Activated T-helper 1 cell treated with anti-CD3 and anti-CD28 coated beads, Interleukin-12 subunit alpha, Interleukin-12 subunit beta, Interleukin-2, Interleukin-4 antibody, amounts not matched to agents 30 ng/mL and 10 ng/mL and 1 ng/mL, durations not matched to agents 14 hours and 24 hours and 36 hours (primary cell): ENCODE results near the gene LRCH4. TPM values are rescaled to one million over a fixed set of nuclear protein-coding genes. Genes with fewer than 3 reads are reported as not detected.
A peak's percentile ranks its signal among the peaks of the same experiment; 100 is the strongest.
"Not testable (repeated sequence)": the region's sequence is repeated elsewhere in the genome, so short reads cannot be mapped to it uniquely, and the experiment has no call there.

Experiments used
- DNase-seq: peaks from one replicate; pipeline ENCODE4 v3.0.0; 2021; ENCODE audit warnings: low spot score
- H3K27ac Mint-ChIP-seq: one replicate; pipeline ENCODE4 v1.8.0; 2021; ENCODE audit warnings: mild to moderate bottlenecking, mixed read lengths
- H3K27me3 Mint-ChIP-seq: one replicate; pipeline ENCODE4 v1.8.0; 2022; ENCODE audit warnings: mild to moderate bottlenecking, moderate library complexity, mixed read lengths; ENCODE audit not compliant: insufficient read depth
- H3K36me3 Mint-ChIP-seq: one replicate; pipeline ENCODE4 v1.8.0; 2021; ENCODE audit warnings: low read depth, mixed read lengths
- H3K4me1 Mint-ChIP-seq: one replicate; pipeline ENCODE4 v1.8.0; 2021; ENCODE audit warnings: low read depth, mixed read lengths
- H3K4me3 Mint-ChIP-seq: one replicate; pipeline ENCODE4 v1.8.0; 2021; ENCODE audit warnings: mild to moderate bottlenecking, moderate library complexity, mixed read lengths
- H3K9me3 Mint-ChIP-seq: one replicate; pipeline ENCODE4 v1.8.0; 2021; ENCODE audit warnings: mixed read lengths
- intact Hi-C: fragments of 100-400 bp; cut with micrococcal nuclease; formaldehyde crosslinking; loops from one replicate; pipeline ENCODE4 v1.15.1; 2024
- total RNA-seq: library from RNA; stranded (reverse); gene quantifications from 2 replicates; pipeline ENCODE4 v1.2.3, GENCODE V29; 2022

Gene LRCH4
- total RNA-seq, 1 donor from 2014 or later = 104 TPM

DNA sequence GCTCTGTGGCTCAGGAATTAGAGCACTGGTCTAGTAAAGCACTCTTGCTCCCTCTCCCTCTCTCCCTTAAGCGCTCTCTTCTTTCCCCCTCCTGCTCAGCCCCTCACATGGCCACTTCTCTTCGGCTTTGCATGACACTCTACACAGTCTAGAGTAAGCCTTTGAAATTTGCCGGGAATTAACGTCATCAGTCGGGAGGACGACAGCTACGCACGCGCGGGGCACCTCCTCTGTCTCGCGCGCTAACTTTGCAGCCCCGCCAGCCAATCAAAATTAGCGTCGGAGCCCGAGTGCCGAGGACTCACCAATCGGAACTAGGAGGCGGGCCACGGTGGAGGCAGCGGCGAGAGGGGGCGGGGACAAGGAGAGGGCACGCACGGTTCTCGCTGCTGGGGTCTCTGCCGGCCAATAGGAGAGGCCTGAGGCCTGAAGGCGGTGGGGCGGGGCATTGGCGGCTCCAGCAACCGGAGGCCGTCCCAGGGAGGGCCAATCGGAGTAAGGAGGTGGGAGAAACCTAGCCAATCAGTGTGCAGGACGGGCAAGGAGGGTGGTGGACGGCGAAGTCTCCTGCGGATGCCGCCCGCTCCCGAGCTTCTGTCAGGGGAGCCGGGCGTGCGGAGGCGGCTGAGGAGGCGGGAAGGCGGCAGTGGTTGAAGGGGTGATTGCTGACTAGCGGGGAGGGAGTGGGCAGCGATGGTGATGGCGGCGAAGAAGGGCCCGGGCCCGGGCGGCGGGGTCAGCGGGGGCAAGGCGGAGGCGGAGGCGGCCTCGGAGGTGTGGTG is 47.1 kb downstream of the LRCH4 start, which contains the start of gene AGFG2:
AGFG2 (plus strand) TSS at position 550 of the 782 bp plus-strand sequence; CDS start at position 694, 144 bp downstream.
- DNase-seq = peak; percentile 100
- H3K9me3 Mint-ChIP-seq = no peaks in the 10 kb centered on the region
- peaks cover 44% of the 10 kb centered on the region for H3K4me1 Mint-ChIP-seq
- intact Hi-C loops = loop anchor here (1.0 kb wide), 10 partner anchors 7 to 134 kb away; partner anchors contain the start of genes FBXO24, GNB2, LRCH4 and PPP1R35
- H3K27me3 Mint-ChIP-seq = no peaks in the 10 kb centered on the region
- H3K4me3 Mint-ChIP-seq = peak within 1 kb of the TSS; percentile 98
- peak within 1 kb of the TSS; percentile 85 for H3K27ac Mint-ChIP-seq
- peaks cover 28% of the 10 kb centered on the region for H3K36me3 Mint-ChIP-seq

GRCh38 chr7:100538348-100538653 is 47.6 kb downstream of the LRCH4 start:
- DNase-seq = no peak
- Mint-ChIP-seq H3K27me3 (no peaks in the 10 kb centered on the region), H3K4me3 (peak overlapping the region; percentile 98), H3K36me3 (peaks cover 23% of the 10 kb centered on the region), H3K4me1 (peaks cover 39% of the 10 kb centered on the region), H3K27ac (peak overlapping the region; percentile 85), H3K9me3 (no peaks in the 10 kb centered on the region)
- intact Hi-C loops = loop anchor here (1.0 kb wide), 4 partner anchors 8 to 59 kb away; partner anchors contain the start of gene TSC22D4

DNA sequence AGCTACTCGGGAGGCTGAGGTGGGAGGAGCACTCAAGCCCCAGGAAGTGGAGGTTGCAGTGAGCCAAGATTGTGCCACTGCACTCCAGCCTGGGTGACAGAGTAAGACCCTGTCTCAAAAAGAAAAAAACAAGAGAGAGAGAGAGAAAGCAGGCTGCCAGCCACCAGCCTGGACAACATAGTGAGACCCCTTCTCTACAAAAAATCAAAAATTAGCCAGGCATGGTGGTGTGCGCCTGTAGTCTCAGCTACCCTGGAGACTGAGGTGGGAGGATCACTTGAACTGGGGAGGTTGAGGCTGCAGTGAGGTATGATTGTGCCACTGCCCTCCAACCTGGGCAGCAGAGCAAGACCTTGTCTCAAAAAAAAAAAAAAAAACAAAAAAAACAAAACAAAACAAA is 49.2 kb downstream of the LRCH4 start:
- H3K4me3 Mint-ChIP-seq, H3K9me3 Mint-ChIP-seq, DNase-seq, intact Hi-C loops, H3K27me3 Mint-ChIP-seq: not testable (repeated sequence)
- Mint-ChIP-seq H3K36me3 (peaks cover 13% of the 10 kb centered on the region), H3K27ac (peak overlapping the region; percentile 52), H3K4me1 (peaks cover 23% of the 10 kb centered on the region)

GRCh38 chr7:100535982-100536381 is 49.9 kb downstream of the LRCH4 start:
- intact Hi-C loops, H3K27me3 Mint-ChIP-seq, DNase-seq, H3K9me3 Mint-ChIP-seq, H3K36me3 Mint-ChIP-seq, H3K27ac Mint-ChIP-seq, H3K4me3 Mint-ChIP-seq: not testable (repeated sequence)
- H3K4me1 Mint-ChIP-seq = peaks cover 16% of the 10 kb centered on the region

DNA sequence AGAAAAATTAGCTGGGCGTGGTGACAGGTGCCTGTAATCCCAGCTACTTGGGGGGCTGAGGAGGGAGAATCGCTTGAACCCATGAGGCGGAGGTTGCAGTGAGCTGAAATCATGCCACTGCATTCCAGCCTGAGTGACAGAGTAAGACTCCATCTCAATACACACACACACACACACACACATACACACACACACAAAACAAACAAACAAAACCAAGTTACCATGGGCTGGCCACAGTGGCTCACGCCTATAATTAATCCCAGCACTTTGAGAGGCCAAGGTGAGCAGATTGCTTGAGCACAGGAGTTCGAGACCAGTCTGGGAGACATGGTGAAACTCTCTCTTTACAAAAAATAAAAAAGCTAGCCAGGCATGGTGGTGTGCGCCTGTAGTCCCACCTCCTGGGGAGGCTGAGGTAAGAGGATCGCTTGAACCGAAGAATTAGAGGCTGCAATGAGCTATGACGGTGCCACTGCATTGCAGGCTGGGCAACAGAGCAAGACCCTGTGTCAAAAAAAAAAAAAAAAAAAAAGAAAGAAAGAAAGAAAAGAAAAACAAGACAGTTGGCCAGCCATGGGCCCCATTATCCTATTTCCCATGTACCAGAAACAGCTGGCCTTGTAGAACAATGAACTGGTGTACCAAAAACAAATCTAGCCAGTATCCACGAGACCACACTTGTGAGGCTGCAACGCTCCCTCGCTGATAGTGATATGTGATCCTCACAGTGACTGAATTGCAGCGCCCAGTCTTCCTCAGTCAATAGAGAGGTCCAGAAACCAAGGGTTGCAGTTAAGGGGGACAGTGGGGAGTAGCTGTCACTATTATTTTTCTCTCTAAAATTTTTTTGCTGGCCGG is 53.5 kb downstream of the LRCH4 start:
- H3K36me3 Mint-ChIP-seq = no peaks in the 10 kb centered on the region
- intact Hi-C loops = no loop called here
- DNase-seq = no peak
- no peak overlapping the region for H3K4me3 Mint-ChIP-seq
- H3K27me3 Mint-ChIP-seq = peaks cover 2% of the 10 kb centered on the region
- H3K9me3 Mint-ChIP-seq = no peaks in the 10 kb centered on the region
- no peak overlapping the region for H3K27ac Mint-ChIP-seq
- H3K4me1 Mint-ChIP-seq = peaks cover under 1% of the 10 kb centered on the region

DNA sequence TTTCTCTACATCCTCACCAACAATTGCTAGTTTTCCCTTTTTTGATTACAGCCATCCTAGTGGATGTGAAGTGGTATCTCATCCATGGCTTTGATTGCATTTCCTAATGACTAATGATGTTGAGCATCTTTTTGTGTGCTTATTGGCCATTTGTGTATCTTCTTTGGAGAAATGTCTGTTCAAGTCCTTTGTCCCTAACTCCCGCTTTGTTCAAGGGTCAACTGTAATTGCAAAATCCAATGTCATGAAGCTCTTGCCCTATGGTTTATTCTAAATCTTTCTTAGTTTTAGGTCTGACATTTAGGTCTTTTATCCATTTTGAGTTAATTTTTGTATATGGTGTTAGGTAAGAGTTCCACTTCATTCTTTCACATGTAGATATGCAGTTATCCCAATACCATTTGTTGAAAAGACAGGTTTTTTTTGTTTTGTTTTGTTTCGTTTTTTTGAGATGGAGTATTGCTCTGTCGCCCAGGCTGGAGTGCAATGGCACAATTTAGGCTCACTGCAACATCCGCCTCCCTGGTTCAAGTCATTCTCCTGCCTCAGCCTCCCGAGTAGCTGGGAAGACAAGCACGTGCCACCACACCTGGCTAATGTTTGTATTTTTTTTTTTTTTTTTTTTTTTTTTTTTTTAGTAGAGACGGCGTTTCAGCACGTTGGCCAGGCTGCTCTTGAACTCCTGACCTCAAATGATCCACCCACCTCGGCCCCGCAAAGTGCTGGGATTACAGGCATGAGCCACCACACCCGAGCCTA is 57.6 kb downstream of the LRCH4 start:
- not testable (repeated sequence) for H3K36me3 Mint-ChIP-seq, DNase-seq, H3K9me3 Mint-ChIP-seq, H3K4me1 Mint-ChIP-seq, H3K4me3 Mint-ChIP-seq, H3K27ac Mint-ChIP-seq, H3K27me3 Mint-ChIP-seq
- intact Hi-C loops = loop anchor here (5.0 kb wide), 1 partner anchor 34 kb away; no protein-coding TSS in a partner anchor

Other genes with a start within 250 kb of the LRCH4 start
- gene PILRB, start 228.0 kb downstream of the LRCH4 start, total RNA-seq = 82.6 and 83.9 TPM in 2 replicates
- gene PILRA, start 212.6 kb downstream of the LRCH4 start, total RNA-seq = 9.6 and 9.9 TPM in 2 replicates
- 2.0 and 2.4 TPM in 2 replicates for gene ZCWPW1, start 157.4 kb downstream of the LRCH4 start, total RNA-seq
- gene MEPCE, start 156.3 kb downstream of the LRCH4 start, total RNA-seq = 57.6 and 58.8 TPM in 2 replicates
- 57.6 and 58.6 TPM in 2 replicates for gene PPP1R35, start 149.6 kb downstream of the LRCH4 start, total RNA-seq
- gene SPACDR, start 121.9 kb downstream of the LRCH4 start, total RNA-seq = 2.8 and 2.9 TPM in 2 replicates
- gene TSC22D4, start 106.9 kb downstream of the LRCH4 start, total RNA-seq = 126 and 134 TPM in 2 replicates
- gene NYAP1, start 102.2 kb downstream of the LRCH4 start, total RNA-seq = 0.23 and 0.37 TPM in 2 replicates
- 113 and 124 TPM in 2 replicates for gene AGFG2, start 46.9 kb downstream of the LRCH4 start, total RNA-seq
- gene SAP25, start 12.2 kb downstream of the LRCH4 start, total RNA-seq = 9.1 and 11.2 TPM in 2 replicates
- gene FBXO24, start 199 bp upstream of the LRCH4 start, total RNA-seq = 0.27 and 0.41 TPM in 2 replicates
- gene PCOLCE, start 16.2 kb upstream of the LRCH4 start, total RNA-seq = 4.3 and 4.7 TPM in 2 replicates
- gene MOSPD3, start 26.4 kb upstream of the LRCH4 start, total RNA-seq = 10.3 and 11.5 TPM in 2 replicates
- gene TFR2, start 55.4 kb upstream of the LRCH4 start, total RNA-seq = 13.8 and 15.0 TPM in 2 replicates
- not detected in 2 replicates for gene ACTL6B, start 70.3 kb upstream of the LRCH4 start, total RNA-seq
- gene GNB2, start 87.6 kb upstream of the LRCH4 start, total RNA-seq = 218 and 221 TPM in 2 replicates
- gene GIGYF1, start 108.1 kb upstream of the LRCH4 start, total RNA-seq = 49.1 and 53.8 TPM in 2 replicates
- gene POP7, start 120.0 kb upstream of the LRCH4 start, total RNA-seq = 82.7 and 84.4 TPM in 2 replicates
- gene EPO, start 134.3 kb upstream of the LRCH4 start, total RNA-seq = not detected in 2 replicates
- gene ZAN, start 147.5 kb upstream of the LRCH4 start, total RNA-seq = not detected in 2 replicates
- 2.4 and 2.8 TPM in 2 replicates for gene EPHB4, start 241.4 kb upstream of the LRCH4 start, total RNA-seq